K562 (cell line): ENCODE data around the gene PACS1. TPM values are rescaled to one million over a fixed set of nuclear protein-coding genes. Genes with fewer than 3 reads are reported as not detected.

Experiments used
- ATAC-seq: fragments of 200-7000 bp; cut with Tn5 transposase; 3 replicates; pipeline ENCODE4 v1.9.1; 2020; ENCODE audit warnings: moderate library complexity
- BruUV-seq: library from RNA; stranded (reverse); fragments of 400-500 nt; replicated peaks from 2 replicates; lab custom pipeline; 2021; lab: Mats Ljungman, UMichigan
- CTCF ChIA-PET: fragments of 300-600 bp; formaldehyde crosslinking; extraction: SDS; loops from one replicate; lab custom pipeline; 2021; ENCODE audit warnings: low intra/inter-chr PET ratio; lab: Yijun Ruan, JAX
- POLR2A ChIA-PET: fragments of 300-600, 350-650 bp; sonication (Branson Sonifier 250); formaldehyde crosslinking; extraction: SDS; loops from one replicate; lab custom pipeline; 2021; ENCODE audit warnings: antibody characterized with exemption, inconsistent platforms; lab: Yijun Ruan, JAX
- DNase-seq, 4 experiments: peaks; one replicate each; pipeline versions ENCODE4 v3.0.0 to v3.0.0-alpha.2; 2011 to 2018; ENCODE audit warnings: low spot score in 3 of 4, mixed read lengths in 3 of 4; ENCODE audit errors: extremely low read depth in 1 of 4
- FAIRE-seq: peaks from 2 replicates; lab custom pipeline; 2011; peaks lifted over from hg19 to GRCh38; lab: Jason Lieb, UNC
- H2AFZ ChIP-seq: 2 replicates; pipeline ENCODE4 v1.6.0; 2011; ENCODE audit warnings: low read depth, low read length, control low read depth, inconsistent platforms
- H3K27ac ChIP-seq: fragments of 200-600 bp; 3 replicates; pipeline ENCODE4 v1.8.0; 2011; ENCODE audit warnings: low read depth, mild to moderate bottlenecking, control low read depth, inconsistent platforms, low read length, moderate library complexity, mixed read lengths; ENCODE audit errors: extremely low read depth
- H3K27me3 ChIP-seq, 2 experiments: fragments of 300-600 bp in 1 of 2; 2 replicates in 1 of 2; 3 replicates in 1 of 2; pipeline versions ENCODE4 v1.6.0 to v1.8.0; 2011; ENCODE audit warnings: inconsistent platforms in 2 of 2, low read length in 2 of 2, mild to moderate bottlenecking in 1 of 2, mixed read lengths in 1 of 2, moderate library complexity in 1 of 2; ENCODE audit not compliant: control insufficient read depth in 2 of 2, insufficient read depth in 2 of 2
- H3K36me3 ChIP-seq: fragments of 300-600 bp; 3 replicates; pipeline ENCODE4 v1.8.0; 2011; ENCODE audit warnings: mild to moderate bottlenecking, low read length, inconsistent platforms; ENCODE audit not compliant: control insufficient read depth, insufficient read depth
- H3K4me1 ChIP-seq, 2 experiments: fragments of 200-600 bp in 1 of 2; replicated peaks in 1 of 2; 2 replicates in 1 of 2; 3 replicates in 1 of 2; pipeline versions ENCODE4 v1.5.1 to v1.8.0; 2011; ENCODE audit warnings: inconsistent platforms in 2 of 2, low read length in 2 of 2, mild to moderate bottlenecking in 1 of 2, mixed read lengths in 1 of 2, moderate library complexity in 1 of 2; ENCODE audit not compliant: control insufficient read depth in 2 of 2, insufficient read depth in 2 of 2
- H3K4me2 ChIP-seq: 2 replicates; pipeline ENCODE4 v1.6.1; 2011; ENCODE audit warnings: low read length, control low read depth, inconsistent platforms, mixed read lengths; ENCODE audit not compliant: insufficient read depth
- H3K4me3 ChIP-seq: fragments of 200-600 bp; sonication (generic), shearing (Covaris generic); 2 replicates; pipeline ENCODE4 v1.5.1; 2016; ENCODE audit warnings: control low read depth, inconsistent platforms
- H3K79me2 ChIP-seq: fragments of 200-600 bp; 3 replicates; pipeline ENCODE4 v1.8.0; 2011; ENCODE audit warnings: low read length, inconsistent platforms; ENCODE audit not compliant: control insufficient read depth, insufficient read depth
- H3K9ac ChIP-seq, 2 experiments: 2 replicates each; pipeline versions ENCODE4 v1.6.0 to v1.6.1; 2011; ENCODE audit warnings: low read depth in 2 of 2, low read length in 2 of 2, control low read depth in 1 of 2, inconsistent platforms in 1 of 2, mild to moderate bottlenecking in 1 of 2, mixed read lengths in 1 of 2; ENCODE audit not compliant: insufficient read depth in 1 of 2
- H3K9me1 ChIP-seq: one replicate; pipeline ENCODE4 v1.6.0; 2011; ENCODE audit warnings: inconsistent platforms, mild to moderate bottlenecking, low read length, moderate library complexity; ENCODE audit not compliant: control insufficient read depth, insufficient read depth
- H3K9me3 ChIP-seq: replicated peaks from 2 replicates; pipeline ENCODE4 v1.5.1; 2011; ENCODE audit warnings: low read depth, low read length, inconsistent platforms; ENCODE audit not compliant: control insufficient read depth, insufficient read depth
- H4K20me1 ChIP-seq: replicated peaks from 2 replicates; pipeline ENCODE4 v1.6.1; 2011; ENCODE audit warnings: low read length, inconsistent platforms, mixed read lengths; ENCODE audit not compliant: control insufficient read depth, insufficient read depth
- CREB1 ChIP-seq, 2 experiments: sonication (generic) in 1 of 2; formaldehyde crosslinking in 1 of 2; IDR thresholded peaks; 2 replicates each; pipeline versions ENCODE4 v1.6.1 to v1.8.0; 2012 to 2022; ENCODE audit warnings: inconsistent platforms in 1 of 2, mild to moderate bottlenecking in 1 of 2, missing genetic modification reagents in 1 of 2, moderate library complexity in 1 of 2
- CTBP1 ChIP-seq: fragments of 450-650 bp; IDR thresholded peaks from 2 replicates; pipeline ENCODE4 v1.6.1; 2016; ENCODE audit warnings: borderline replicate concordance
- E2F3 ChIP-seq: fragments of 250-450 bp; sonication (Bioruptor Pico); IDR thresholded peaks from 2 replicates; pipeline ENCODE4 v1.4.0; 2020; ENCODE audit warnings: mild to moderate bottlenecking
- KAT7 ChIP-seq: sonication (generic); formaldehyde crosslinking; IDR thresholded peaks from 2 replicates; pipeline ENCODE4 v1.8.0; 2022; ENCODE audit warnings: missing genetic modification reagents, mild to moderate bottlenecking, borderline replicate concordance
- NEUROD1 ChIP-seq: fragments of 150-350 bp; IDR thresholded peaks from 2 replicates; pipeline ENCODE4 v1.6.1; 2014; ENCODE audit warnings: borderline replicate concordance, low read length, low read depth; ENCODE audit not compliant: partially characterized antibody
- RCOR1 ChIP-seq, 2 experiments: IDR thresholded peaks; 2 replicates each; pipeline ENCODE4 v1.6.1; 2012; ENCODE audit warnings: low read depth in 2 of 2, low read length in 2 of 2, borderline replicate concordance in 1 of 2, improper control_type of control experiment in 1 of 2
- YBX1 ChIP-seq: fragments of 450-650 bp; IDR thresholded peaks from 2 replicates; pipeline ENCODE4 v1.7.1; 2016; ENCODE audit warnings: mild to moderate bottlenecking
- WGBS: fragments of 100-300 bp; shearing (Covaris generic); methylation state at CpG from one replicate; pipeline ENCODE4 v1.1.6; 2016; ENCODE audit warnings: low coverage, mixed read lengths; ENCODE audit not compliant: insufficient coverage; ENCODE audit errors: missing lambda C conversion rate; 5-methylcytosine and 5-hydroxymethylcytosine counted together
- in situ Hi-C: fragments of 300-500 bp; cut with MboI; formaldehyde crosslinking; loops from 4 replicates; pipeline ENCODE4 v1.15.0; 2018; ENCODE audit warnings: inconsistent platforms, mixed read lengths
- intact Hi-C: fragments of 100-400 bp; cut with micrococcal nuclease; formaldehyde crosslinking; loops from 2 replicates; pipeline ENCODE4 v1.14.2; 2022
- polyA plus RNA-seq, 8 experiments: library from polyadenylated mRNA; depleted of rRNA in 4 of 8; stranded (reverse) in 5 of 8; unstranded in 3 of 8; fragments of >200 nt; fragmentation: Nextera tagmentation in 2 of 8; fragmentation: Illumina TruSeq in 1 of 8; extraction: Ambion mirVana in 2 of 8; extraction: Trizol in 1 of 8; gene quantifications; 2 replicates each; pipeline versions ENCODE4 v1.2.1 to v1.2.3, GENCODE V29; 2011 to 2014; ENCODE audit warnings: inconsistent platforms in 1 of 8, missing spikeins in 1 of 8
- total RNA-seq, 7 experiments: library from RNA; depleted of rRNA in 6 of 7; stranded (reverse); fragments of >200 nt in 6 of 7; fragmentation: Illumina TruSeq in 2 of 7; extraction: Trizol in 2 of 7; gene quantifications; 2 replicates each; pipeline versions ENCODE4 v1.2.1 to v1.2.3, GENCODE V29; 2011 to 2021; ENCODE audit warnings: low replicate concordance in 1 of 7
- TF ChIP-seq, protein P1 (sequence below): fragments of 450-650 bp; formaldehyde crosslinking; IDR thresholded peaks from 2 replicates; pipeline ENCODE4 v1.4.0; 2022; ENCODE audit warnings: missing genetic modification characterization

Gene PACS1
- total and polyA plus RNA-seq, 9 of the 15 experiments (the other 6 are each of a cell fraction or from before 2014, with no cell fraction given), result 0.34 to 28.1 (median 8.5) TPM

GRCh38 chr11:66076561-66076960 is 6.5 kb downstream of the PACS1 start:
- Histone ChIP-seq H2AFZ (no peak overlapping the region), H3K79me2 (peaks cover 51% of the 10 kb centered on the region), H3K9me1 (no peaks in the 10 kb centered on the region), H3K9ac (no peak overlapping the region), H3K9me3 (no peaks in the 10 kb centered on the region), H3K4me1 (peaks cover 8 to 26% of the 10 kb centered on the region in 2 experiments; a peak in 4 of 5 replicates), H3K27ac (no peak overlapping the region), H3K4me3 (no peak overlapping the region), H3K4me2 (no peak overlapping the region), H4K20me1 (peaks cover 3% of the 10 kb centered on the region; the same call in 1 of the 2 replicates), H3K27me3 (no peaks in the 10 kb centered on the region), H3K36me3 (peaks cover 23% of the 10 kb centered on the region; the same call in 1 of the 3 replicates)
- BruUV-seq, result no TSS peak
- DNase-seq, result no peak
- ChIA-PET CTCF (interaction anchor here (0.6 kb wide), 1 partner anchor 63 kb away, joined by 3 read pairs; no protein-coding TSS in a partner anchor), POLR2A (no interaction called here)
- in situ Hi-C loops (no loop called here), intact Hi-C loops (no loop called here)
- no peak for ATAC-seq
- FAIRE-seq, result no peak
- no peak for TF ChIP-seq E2F3 (CRISPR knock-in tag)
- no peak for TF ChIP-seq NEUROD1
- TF ChIP-seq YBX1, result no peak
- TF ChIP-seq, protein P1, sequence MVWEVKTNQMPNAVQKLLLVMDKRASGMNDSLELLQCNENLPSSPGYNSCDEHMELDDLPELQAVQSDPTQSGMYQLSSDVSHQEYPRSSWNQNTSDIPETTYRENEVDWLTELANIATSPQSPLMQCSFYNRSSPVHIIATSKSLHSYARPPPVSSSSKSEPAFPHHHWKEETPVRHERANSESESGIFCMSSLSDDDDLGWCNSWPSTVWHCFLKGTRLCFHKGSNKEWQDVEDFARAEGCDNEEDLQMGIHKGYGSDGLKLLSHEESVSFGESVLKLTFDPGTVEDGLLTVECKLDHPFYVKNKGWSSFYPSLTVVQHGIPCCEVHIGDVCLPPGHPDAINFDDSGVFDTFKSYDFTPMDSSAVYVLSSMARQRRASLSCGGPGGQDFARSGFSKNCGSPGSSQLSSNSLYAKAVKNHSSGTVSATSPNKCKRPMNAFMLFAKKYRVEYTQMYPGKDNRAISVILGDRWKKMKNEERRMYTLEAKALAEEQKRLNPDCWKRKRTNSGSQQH (CRISPR knock-in tag), result no peak
- no peak for TF ChIP-seq KAT7
- TF ChIP-seq CTBP1, result no peak
- no peak for TF ChIP-seq RCOR1 (IDR thresholded peaks at IDR 0.05; ENCODE audit: borderline replicate concordance in 1 of 2, low read depth in 2 of 2, low read length in 2 of 2)
- TF ChIP-seq CREB1 (IDR thresholded peaks at IDR 0.05), result no peak
- no peak for TF ChIP-seq CREB1 (CRISPR knock-in tag; IDR thresholded peaks at IDR 0.05)
- 84% methylated on average over 9 of the region's 9 CpGs for WGBS
